Activated T-cell treated with anti-CD3 and anti-CD28 coated beads, Interleukin-2, amount 50 U/mL, for 4 hours (primary cell): ENCODE data around the gene ZNF628. TPM values are rescaled to one million over a fixed set of nuclear protein-coding genes. Genes with fewer than 3 reads are reported as not detected.

ENCODE experiments used
- ATAC-seq, 2 donors: fragments of 200-7000 bp; cut with Tn5 transposase; one replicate each; pipeline ENCODE4 v1.10.0; 2021
- DNase-seq: peaks from one replicate; pipeline ENCODE4 v3.0.0-alpha.2; 2020
- H3K27me3 Mint-ChIP-seq: one replicate; pipeline ENCODE4 v1.8.0; 2021; ENCODE audit warnings: low read depth, mixed read lengths
- H3K36me3 Mint-ChIP-seq: one replicate; pipeline ENCODE4 v1.8.0; 2022; ENCODE audit warnings: mixed read lengths; ENCODE audit not compliant: insufficient read depth
- H3K4me1 Mint-ChIP-seq: one replicate; pipeline ENCODE4 v1.8.0; 2021; ENCODE audit warnings: low read depth, mixed read lengths
- H3K4me3 Mint-ChIP-seq: one replicate; pipeline ENCODE4 v1.8.0; 2021; ENCODE audit warnings: mild to moderate bottlenecking, moderate library complexity, mixed read lengths
- H3K9me3 Mint-ChIP-seq: one replicate; pipeline ENCODE4 v1.8.0; 2021; ENCODE audit warnings: mixed read lengths
- total RNA-seq, 3 donors: library from RNA; stranded (reverse); gene quantifications; one replicate each; pipeline ENCODE4 v1.2.1, GENCODE V29; 2021

Gene ZNF628
- total RNA-seq, 3 donors from 2014 or later = 11.0 to 12.6 (median 12.1) TPM

- no peaks in the 10 kb centered on the region for H3K9me3 Mint-ChIP-seq
- DNase-seq (no peak), ATAC-seq (no peak)
- peaks cover 19% of the 10 kb centered on the region for H3K4me1 Mint-ChIP-seq
- H3K4me3 Mint-ChIP-seq = no peak overlapping the region
- H3K36me3 Mint-ChIP-seq = peaks cover 9% of the 10 kb centered on the region
- peaks cover 13% of the 10 kb centered on the region for H3K27me3 Mint-ChIP-seq
Measured at GRCh38 chr19:55455576-55456235, 20.7 kb upstream of the ZNF628 start.

- H3K4me3 Mint-ChIP-seq = no peak overlapping the region
- no peaks in the 10 kb centered on the region for H3K9me3 Mint-ChIP-seq
- peaks cover 11% of the 10 kb centered on the region for H3K27me3 Mint-ChIP-seq
- peaks cover 21% of the 10 kb centered on the region for H3K4me1 Mint-ChIP-seq
- ATAC-seq = no peak
- H3K36me3 Mint-ChIP-seq = peaks cover 9% of the 10 kb centered on the region
- DNase-seq = no peak
Measured at GRCh38 chr19:55456347-55456746, 20.1 kb upstream of the ZNF628 start.

- Mint-ChIP-seq H3K36me3 (peaks cover 9% of the 10 kb centered on the region), H3K27me3 (peaks cover 7% of the 10 kb centered on the region), H3K4me3 (no peak overlapping the region), H3K9me3 (no peaks in the 10 kb centered on the region), H3K4me1 (peaks cover 25% of the 10 kb centered on the region)
- DNase-seq (no peak), ATAC-seq (no peak)
Measured at GRCh38 chr19:55457683-55458457, 18.5 kb upstream of the ZNF628 start.

- peak overlapping the region; percentile 82 for H3K4me3 Mint-ChIP-seq
- H3K9me3 Mint-ChIP-seq = no peaks in the 10 kb centered on the region
- H3K27me3 Mint-ChIP-seq = no peaks in the 10 kb centered on the region
- ATAC-seq (no peak), DNase-seq (no peak)
- peaks cover 3% of the 10 kb centered on the region for H3K36me3 Mint-ChIP-seq
- H3K4me1 Mint-ChIP-seq = peaks cover 19% of the 10 kb centered on the region
Measured at GRCh38 chr19:55459551-55459949, 16.9 kb upstream of the ZNF628 start.

GRCh38 chr19:55459950-55460657 is 16.3 kb upstream of the ZNF628 start:
- Mint-ChIP-seq H3K27me3 (no peaks in the 10 kb centered on the region), H3K4me3 (peak overlapping the region; percentile 82), H3K4me1 (peaks cover 19% of the 10 kb centered on the region), H3K36me3 (no peaks in the 10 kb centered on the region), H3K9me3 (no peaks in the 10 kb centered on the region)
- ATAC-seq (no peak), DNase-seq (no peak)

GRCh38 chr19:55460670-55461258 is 15.7 kb upstream of the ZNF628 start:
- H3K4me3 Mint-ChIP-seq = peak overlapping the region; percentile 82
- H3K9me3 Mint-ChIP-seq = no peaks in the 10 kb centered on the region
- DNase-seq (no peak), ATAC-seq (peak in 1 of 2 donors; percentile 10)
- no peaks in the 10 kb centered on the region for H3K27me3 Mint-ChIP-seq
- H3K4me1 Mint-ChIP-seq = peaks cover 19% of the 10 kb centered on the region
- no peaks in the 10 kb centered on the region for H3K36me3 Mint-ChIP-seq

GRCh38 chr19:55461259-55461973 is 15.0 kb upstream of the ZNF628 start, which contains the start of gene ISOC2:
Gene ISOC2, minus strand, starts transcription at chr19:55461642. Its CDS starts 5,156 bp downstream, at chr19:55456486.
- no peaks in the 10 kb centered on the region for H3K27me3 Mint-ChIP-seq
- peak; percentile 100 for DNase-seq

GRCh38 chr19:55461974-55462626 is 14.3 kb upstream of the ZNF628 start:
- Mint-ChIP-seq H3K36me3 (no peaks in the 10 kb centered on the region), H3K4me3 (peak overlapping the region; percentile 82), H3K9me3 (no peaks in the 10 kb centered on the region), H3K4me1 (peaks cover 19% of the 10 kb centered on the region), H3K27me3 (no peaks in the 10 kb centered on the region)
- DNase-seq (no peak), ATAC-seq (no peak)

More at GRCh38 chr19:55461259-55461973, 15.0 kb upstream of the ZNF628 start, which contains the start of gene ISOC2:
- Mint-ChIP-seq H3K4me1 (peaks cover 19% of the 10 kb centered on the region), H3K9me3 (no peaks in the 10 kb centered on the region), H3K36me3 (no peaks in the 10 kb centered on the region), H3K4me3 (peak within 1 kb of the TSS; percentile 82)
- ATAC-seq = peak; percentile 98

- H3K36me3 Mint-ChIP-seq = no peaks in the 10 kb centered on the region
- H3K27me3 Mint-ChIP-seq = no peaks in the 10 kb centered on the region
- H3K9me3 Mint-ChIP-seq = no peaks in the 10 kb centered on the region
- peaks cover 19% of the 10 kb centered on the region for H3K4me1 Mint-ChIP-seq
- no peak for DNase-seq
- no peak for ATAC-seq
- H3K4me3 Mint-ChIP-seq = peak overlapping the region; percentile 82
Measured at GRCh38 chr19:55462722-55463121, 13.7 kb upstream of the ZNF628 start.

GRCh38 chr19:55463583-55464031 is 12.8 kb upstream of the ZNF628 start:
- Mint-ChIP-seq H3K27me3 (no peaks in the 10 kb centered on the region), H3K4me3 (no peak overlapping the region), H3K4me1 (peaks cover 20% of the 10 kb centered on the region), H3K9me3 (no peaks in the 10 kb centered on the region), H3K36me3 (no peaks in the 10 kb centered on the region)
- DNase-seq (no peak), ATAC-seq (no peak)

- no peak overlapping the region for H3K4me3 Mint-ChIP-seq
- H3K9me3 Mint-ChIP-seq = no peaks in the 10 kb centered on the region
- H3K36me3 Mint-ChIP-seq = no peaks in the 10 kb centered on the region
- H3K27me3 Mint-ChIP-seq = no peaks in the 10 kb centered on the region
- peaks cover 20% of the 10 kb centered on the region for H3K4me1 Mint-ChIP-seq
- ATAC-seq (no peak), DNase-seq (no peak)
Measured at GRCh38 chr19:55464039-55464661, 12.3 kb upstream of the ZNF628 start.

GRCh38 chr19:55464662-55465054 is 11.8 kb upstream of the ZNF628 start, which contains the start of gene C19orf85:
Gene C19orf85, minus strand, starts transcription at chr19:55464751. Its CDS starts 197 bp downstream, at chr19:55464554.
- H3K36me3 Mint-ChIP-seq = no peaks in the 10 kb centered on the region
- no peaks in the 10 kb centered on the region for H3K9me3 Mint-ChIP-seq
- DNase-seq (no peak), ATAC-seq (no peak)
- peaks cover 20% of the 10 kb centered on the region for H3K4me1 Mint-ChIP-seq
- H3K4me3 Mint-ChIP-seq = no peak within 1 kb of the TSS
- H3K27me3 Mint-ChIP-seq = no peaks in the 10 kb centered on the region
